Measurements from ENCODE around the gene CES2.

CES2 gene

DNA sequence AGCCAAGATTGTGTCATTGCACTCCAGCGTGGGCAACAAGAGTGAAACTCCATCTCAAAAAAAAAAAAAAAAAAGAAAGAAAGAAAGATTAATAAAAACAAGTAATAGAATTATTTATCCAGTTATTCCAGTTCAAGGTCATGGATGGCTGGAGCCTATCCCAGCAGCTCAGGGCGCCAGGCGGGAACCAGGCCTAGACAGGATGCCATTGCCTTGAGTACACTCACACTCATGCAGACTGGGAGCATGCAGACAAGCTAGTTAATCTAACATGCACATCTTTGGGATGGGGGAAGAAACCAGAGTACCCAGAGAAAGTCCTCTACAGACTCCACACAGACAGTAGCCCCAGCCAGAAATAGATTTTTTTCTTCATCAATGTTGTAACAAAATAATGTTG, 37.1 kb upstream of the CES2 start:
- TF ChIP-seq EZH2phosphoT487 (conservative IDR thresholded peaks at IDR 0.05; ENCODE audit: low read length) (no peak), CTCF (IDR thresholded peaks at IDR 0.05; ENCODE audit: insufficient read depth, low read length, poor library complexity, severe bottlenecking) (no peak)
- no peak overlapping the region for H3K9ac ChIP-seq (ENCODE audit: low read length)
- no peaks in the 10 kb centered on the region for H3F3A ChIP-seq (ENCODE audit: insufficient read depth)
- H4K20me1 ChIP-seq (ENCODE audit: low read depth, low read length): no peaks in the 10 kb centered on the region
- no peak overlapping the region for H3K4me3 ChIP-seq (ENCODE audit: insufficient read depth, low read length, poor library complexity, severe bottlenecking)
- no peaks in the 10 kb centered on the region for H3K79me2 ChIP-seq (ENCODE audit: insufficient read depth, low read length)
- no peak overlapping the region for H3K4me2 ChIP-seq (ENCODE audit: low read depth, low read length, poor library complexity, severe bottlenecking)
- H3K27ac ChIP-seq (ENCODE audit: low read depth, low read length): no peak overlapping the region
- H3K9me2 ChIP-seq (replicated peaks; ENCODE audit: insufficient read depth, low read length): no peaks in the 10 kb centered on the region
- H3K36me3 ChIP-seq (ENCODE audit: low read length): no peaks in the 10 kb centered on the region
- no peak overlapping the region for H2AFZ ChIP-seq (ENCODE audit: low read depth, low read length, severe bottlenecking)
- no peaks in the 10 kb centered on the region for H3K9me3 ChIP-seq (ENCODE audit: insufficient read depth, low read length)
- no peaks in the 10 kb centered on the region for H3K27me3 ChIP-seq (ENCODE audit: low read length)

- Histone ChIP-seq H3K79me2 (ENCODE audit: insufficient read depth, low read length) (no peaks in the 10 kb centered on the region), H4K20me1 (ENCODE audit: low read depth, low read length) (no peaks in the 10 kb centered on the region), H3K27ac (ENCODE audit: low read depth, low read length) (no peak overlapping the region), H3K9ac (ENCODE audit: low read length) (no peak overlapping the region), H3K4me3 (ENCODE audit: insufficient read depth, low read length, poor library complexity, severe bottlenecking) (no peak overlapping the region), H3F3A (ENCODE audit: insufficient read depth) (no peaks in the 10 kb centered on the region), H3K9me2 (replicated peaks; ENCODE audit: insufficient read depth, low read length) (no peaks in the 10 kb centered on the region), H2AFZ (ENCODE audit: low read depth, low read length, severe bottlenecking) (no peak overlapping the region), H3K27me3 (ENCODE audit: low read length) (no peaks in the 10 kb centered on the region), H3K4me2 (ENCODE audit: low read depth, low read length, poor library complexity, severe bottlenecking) (no peak overlapping the region), H3K9me3 (ENCODE audit: insufficient read depth, low read length) (no peaks in the 10 kb centered on the region), H3K36me3 (ENCODE audit: low read length) (no peaks in the 10 kb centered on the region)
- TF ChIP-seq CTCF (IDR thresholded peaks at IDR 0.05; ENCODE audit: insufficient read depth, low read length, poor library complexity, severe bottlenecking): no peak
- no peak for TF ChIP-seq EZH2phosphoT487 (conservative IDR thresholded peaks at IDR 0.05; ENCODE audit: low read length)
Measured at GRCh38 chr16:66898933-66899309, 36.4 kb upstream of the CES2 start.

GRCh38 chr16:66899310-66899944, 35.9 kb upstream of the CES2 start:
- Histone ChIP-seq H3K36me3 (ENCODE audit: low read length) (no peaks in the 10 kb centered on the region), H3K4me2 (ENCODE audit: low read depth, low read length, poor library complexity, severe bottlenecking) (no peak overlapping the region), H3K4me3 (ENCODE audit: insufficient read depth, low read length, poor library complexity, severe bottlenecking) (no peak overlapping the region), H3K27me3 (ENCODE audit: low read length) (no peaks in the 10 kb centered on the region), H3F3A (ENCODE audit: insufficient read depth) (no peaks in the 10 kb centered on the region), H3K9me3 (ENCODE audit: insufficient read depth, low read length) (no peaks in the 10 kb centered on the region), H2AFZ (ENCODE audit: low read depth, low read length, severe bottlenecking) (no peak overlapping the region), H3K27ac (ENCODE audit: low read depth, low read length) (no peak overlapping the region), H3K9ac (ENCODE audit: low read length) (no peak overlapping the region), H3K79me2 (ENCODE audit: insufficient read depth, low read length) (no peaks in the 10 kb centered on the region), H3K9me2 (replicated peaks; ENCODE audit: insufficient read depth, low read length) (no peaks in the 10 kb centered on the region), H4K20me1 (ENCODE audit: low read depth, low read length) (no peaks in the 10 kb centered on the region)
- no peak for TF ChIP-seq EZH2phosphoT487 (conservative IDR thresholded peaks at IDR 0.05; ENCODE audit: low read length)
- no peak for TF ChIP-seq CTCF (IDR thresholded peaks at IDR 0.05; ENCODE audit: insufficient read depth, low read length, poor library complexity, severe bottlenecking)
